ENCODE data around the gene TMEM121.

Gene TMEM121

DNA sequence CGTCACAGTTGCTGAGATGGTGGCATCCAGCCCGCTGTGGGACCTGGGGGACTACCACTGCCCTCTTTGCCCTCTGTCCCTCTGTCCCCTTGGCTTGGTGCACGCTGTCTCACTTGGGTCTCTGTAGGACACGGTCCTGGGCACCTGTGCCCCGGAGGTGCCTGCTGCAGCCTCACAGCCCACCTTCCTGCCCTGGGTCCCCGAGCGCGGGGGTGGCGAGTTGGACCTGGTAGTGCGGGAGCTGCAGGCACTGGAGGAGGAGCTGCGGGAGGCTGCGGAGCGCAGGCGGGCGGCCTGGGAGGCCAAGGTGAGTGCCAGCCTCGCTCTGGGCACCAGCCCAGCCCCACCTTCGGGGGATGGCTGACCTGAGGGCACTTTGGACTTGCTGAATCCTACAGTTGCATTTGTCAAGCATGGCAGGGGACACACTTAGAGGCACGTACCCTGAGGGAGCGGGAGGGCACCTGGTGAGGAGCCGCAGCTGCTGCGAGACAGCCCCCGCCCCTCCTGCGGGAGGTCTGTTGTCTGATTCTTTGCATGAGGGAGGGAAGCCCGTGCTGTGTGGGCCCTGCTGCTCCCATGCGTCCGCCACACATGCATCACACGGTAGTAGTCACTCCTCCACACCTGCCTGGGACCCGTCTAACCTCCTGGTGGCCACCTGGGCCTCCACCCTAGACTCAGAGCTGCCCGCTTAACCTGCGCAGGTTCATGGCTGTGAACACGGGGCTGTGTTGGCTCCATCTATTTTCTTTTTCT is 28.5 kb upstream of the TMEM121 start:
- no peak overlapping the region for H3K4me3 ChIP-seq (ENCODE audit: low read depth, low read length)

DNA sequence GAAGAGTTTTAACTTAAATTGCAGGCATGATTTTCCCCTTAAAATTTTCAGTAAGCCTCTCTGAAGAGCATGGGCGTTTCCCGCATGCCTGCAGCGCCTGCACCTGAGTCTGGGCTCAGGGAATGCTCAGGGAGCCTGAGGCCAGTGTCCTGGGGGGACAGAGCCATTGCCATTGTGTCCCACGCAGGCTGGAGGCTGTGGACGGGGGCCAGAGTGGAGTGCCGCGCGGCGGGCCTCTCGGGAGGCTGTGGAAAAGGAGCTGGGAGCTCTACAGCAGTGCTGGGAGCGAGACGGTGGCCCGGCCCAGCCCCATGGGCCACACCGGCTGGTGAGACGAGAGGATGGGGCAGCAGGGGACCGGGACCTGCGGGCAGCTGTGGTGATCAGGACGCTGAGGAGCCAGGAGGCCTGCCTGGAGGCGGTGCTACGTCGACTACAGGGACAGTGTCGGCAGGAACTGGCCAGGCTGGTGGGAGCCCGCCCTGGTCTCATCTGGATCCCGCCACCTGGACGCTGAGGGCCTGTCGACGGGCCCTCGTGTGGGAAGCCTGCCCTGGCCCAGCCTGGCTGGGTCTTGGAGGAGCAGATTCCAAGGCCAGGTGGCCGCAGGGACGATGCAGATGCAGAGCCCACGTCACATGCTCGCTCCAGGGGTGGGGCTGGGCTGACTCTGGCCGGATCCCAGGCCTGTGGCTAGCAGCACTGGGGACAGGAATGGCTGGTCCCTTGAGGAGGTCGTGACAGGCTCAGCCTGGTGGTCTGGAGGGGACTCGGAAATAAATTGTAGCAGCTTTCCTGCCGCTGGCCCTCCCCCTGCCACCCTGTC is 27.7 kb upstream of the TMEM121 start:
- H3K4me3 ChIP-seq (ENCODE audit: low read depth, low read length): no peak overlapping the region

DNA sequence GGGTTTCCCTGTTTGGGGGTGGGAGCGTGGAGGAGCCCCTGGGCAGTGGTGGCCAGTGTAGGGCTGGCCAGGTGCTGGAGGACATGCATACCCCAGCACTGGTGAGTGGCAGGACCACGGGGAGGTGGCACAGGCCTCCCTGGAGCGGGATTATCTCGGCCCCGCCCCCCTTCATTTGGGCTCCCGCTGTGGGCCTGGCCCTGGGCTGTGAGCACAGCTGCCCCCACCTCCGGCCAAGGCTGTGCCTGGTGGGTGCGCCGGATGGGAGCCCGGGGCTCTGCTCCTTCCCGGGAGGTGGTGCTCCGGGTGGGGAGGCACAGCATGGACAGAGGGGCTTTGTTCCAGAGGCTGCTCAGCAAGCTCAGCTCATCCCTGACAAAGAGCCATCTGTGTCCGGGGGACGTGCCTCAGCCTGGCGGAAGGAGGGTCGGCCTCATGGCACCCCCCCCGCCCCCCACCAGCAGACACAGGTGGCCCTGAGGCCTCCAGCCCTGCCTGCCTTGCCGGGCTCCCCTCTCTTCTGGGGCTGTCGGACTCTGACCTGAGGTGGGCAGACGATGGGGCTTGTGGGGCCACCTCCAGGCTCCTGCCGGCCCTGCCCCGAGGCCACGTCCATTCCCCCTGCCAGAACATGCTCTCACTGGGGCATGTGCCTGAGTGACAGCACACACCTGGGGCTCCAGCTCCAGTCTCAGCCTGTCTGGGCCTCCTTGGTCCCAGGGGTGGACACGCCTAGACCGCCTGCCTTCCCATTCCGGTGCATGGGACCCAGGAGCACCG is 26.9 kb upstream of the TMEM121 start:
- no peak overlapping the region for H3K4me3 ChIP-seq (ENCODE audit: low read depth, low read length)

DNA sequence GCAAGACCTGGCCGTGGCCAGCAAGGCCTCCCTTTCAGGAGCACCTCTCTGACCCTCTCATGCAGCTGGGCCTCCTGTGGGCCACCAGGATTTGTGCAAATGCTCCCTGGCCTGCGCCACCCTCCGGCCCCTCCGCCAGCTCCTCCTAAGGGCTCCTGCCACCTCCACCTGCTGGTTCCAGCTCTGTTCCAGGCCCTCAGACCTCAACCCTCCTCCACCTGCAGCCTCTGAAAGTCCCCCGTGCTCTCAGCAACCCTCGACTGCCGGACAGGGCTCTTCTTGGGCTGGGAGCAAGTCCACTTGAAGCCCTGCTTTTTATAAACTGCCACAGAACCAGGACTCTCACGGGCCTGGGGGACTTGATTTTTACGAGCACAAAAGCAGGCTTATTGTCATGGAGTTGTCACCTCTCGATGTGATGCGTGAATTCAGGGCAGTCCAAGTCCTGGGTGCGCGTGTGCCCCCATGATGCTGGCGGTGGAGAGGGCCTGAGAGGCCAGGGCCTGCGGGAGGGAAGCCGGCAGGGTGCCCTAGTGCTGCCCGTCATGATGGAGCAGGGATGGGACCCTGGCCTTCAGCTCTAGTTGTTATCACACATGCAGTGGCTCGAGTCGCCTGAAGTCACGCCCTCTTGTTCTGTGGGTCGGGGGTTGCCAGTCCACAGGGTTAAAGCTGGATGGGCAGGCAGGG is 26.2 kb upstream of the TMEM121 start:
- no peak overlapping the region for H3K4me3 ChIP-seq (ENCODE audit: low read depth, low read length)

DNA sequence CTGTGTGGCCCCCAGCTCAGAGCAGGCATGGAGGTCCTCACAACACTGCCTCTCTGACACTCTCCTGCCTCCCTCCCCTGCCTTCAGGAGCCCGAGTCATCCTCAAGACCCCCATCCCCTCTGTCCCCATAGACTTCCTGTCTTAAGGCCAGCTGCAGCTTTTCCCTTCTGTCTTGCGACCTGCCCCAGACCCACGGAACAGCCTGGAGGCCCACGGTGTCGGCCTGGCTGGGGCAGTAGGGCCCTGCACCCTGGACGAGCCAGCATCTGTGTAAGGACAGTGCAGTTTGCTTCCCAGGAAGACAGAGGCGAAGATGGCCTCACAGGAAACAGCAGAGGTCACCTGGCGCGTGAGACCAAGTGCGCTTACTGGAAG is 25.7 kb upstream of the TMEM121 start:
- no peak overlapping the region for H3K4me3 ChIP-seq (ENCODE audit: low read depth, low read length)

DNA sequence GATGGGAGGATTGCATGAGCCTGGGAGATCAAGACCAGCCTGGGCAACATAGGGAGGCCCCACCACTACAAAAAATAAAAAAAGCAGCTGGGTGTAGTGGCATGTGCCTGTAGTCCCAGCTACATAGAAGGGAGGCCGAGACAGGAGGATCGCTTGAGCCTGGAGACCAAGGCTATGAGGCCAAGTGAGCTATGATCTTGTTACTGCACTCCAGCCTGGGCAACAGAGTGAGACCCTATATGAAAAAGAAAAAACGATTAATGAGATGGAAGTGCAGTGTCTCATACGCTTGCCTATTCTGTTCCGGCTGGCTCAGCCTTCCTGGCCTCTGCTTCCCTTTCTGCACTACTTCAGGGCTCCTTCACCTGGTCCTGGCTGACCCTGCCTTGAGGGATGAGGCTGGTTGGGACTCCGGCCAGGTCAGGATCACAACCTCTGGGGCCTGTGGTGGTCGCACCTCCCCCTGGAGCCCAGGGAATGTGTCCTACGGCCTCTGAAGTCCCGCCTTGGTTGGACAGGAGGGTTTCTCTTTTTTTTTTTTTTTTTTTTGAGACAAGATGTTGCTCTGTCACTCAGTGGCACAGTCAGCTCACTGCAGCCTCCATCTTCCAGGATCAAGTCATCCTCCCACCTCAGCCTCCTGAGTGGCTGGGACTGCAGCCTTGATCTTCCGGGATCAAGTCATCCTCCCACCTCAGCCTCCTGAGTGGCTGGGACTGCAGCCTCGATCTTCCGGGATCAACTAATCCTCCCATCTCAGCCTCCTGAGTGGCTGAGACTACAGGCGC is 24.7 kb upstream of the TMEM121 start:
- H3K4me3 ChIP-seq (ENCODE audit: low read depth, low read length): no peak overlapping the region

GRCh38 chr14:105502446-105503295 is 23.7 kb upstream of the TMEM121 start:
- H3K4me3 ChIP-seq (ENCODE audit: low read depth, low read length): no peak overlapping the region

DNA sequence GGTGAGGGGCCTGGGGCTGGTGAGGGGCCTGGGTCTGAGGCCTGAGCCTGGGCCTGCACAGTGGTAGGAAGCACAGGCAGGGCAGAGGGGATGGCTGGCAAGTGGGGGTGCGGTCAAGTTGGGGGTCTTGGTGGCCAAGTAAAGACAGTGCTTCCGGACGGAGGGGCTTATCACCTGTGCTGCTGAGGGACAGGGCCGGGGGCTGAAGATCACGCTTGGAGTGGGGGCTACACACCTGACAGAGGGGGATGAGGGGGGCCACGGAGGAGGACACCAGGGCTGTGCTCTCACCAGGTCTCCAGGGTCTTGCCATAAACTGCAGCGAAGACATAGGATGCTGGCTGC is 23.1 kb upstream of the TMEM121 start:
- H3K4me3 ChIP-seq (ENCODE audit: low read depth, low read length): no peak overlapping the region

DNA sequence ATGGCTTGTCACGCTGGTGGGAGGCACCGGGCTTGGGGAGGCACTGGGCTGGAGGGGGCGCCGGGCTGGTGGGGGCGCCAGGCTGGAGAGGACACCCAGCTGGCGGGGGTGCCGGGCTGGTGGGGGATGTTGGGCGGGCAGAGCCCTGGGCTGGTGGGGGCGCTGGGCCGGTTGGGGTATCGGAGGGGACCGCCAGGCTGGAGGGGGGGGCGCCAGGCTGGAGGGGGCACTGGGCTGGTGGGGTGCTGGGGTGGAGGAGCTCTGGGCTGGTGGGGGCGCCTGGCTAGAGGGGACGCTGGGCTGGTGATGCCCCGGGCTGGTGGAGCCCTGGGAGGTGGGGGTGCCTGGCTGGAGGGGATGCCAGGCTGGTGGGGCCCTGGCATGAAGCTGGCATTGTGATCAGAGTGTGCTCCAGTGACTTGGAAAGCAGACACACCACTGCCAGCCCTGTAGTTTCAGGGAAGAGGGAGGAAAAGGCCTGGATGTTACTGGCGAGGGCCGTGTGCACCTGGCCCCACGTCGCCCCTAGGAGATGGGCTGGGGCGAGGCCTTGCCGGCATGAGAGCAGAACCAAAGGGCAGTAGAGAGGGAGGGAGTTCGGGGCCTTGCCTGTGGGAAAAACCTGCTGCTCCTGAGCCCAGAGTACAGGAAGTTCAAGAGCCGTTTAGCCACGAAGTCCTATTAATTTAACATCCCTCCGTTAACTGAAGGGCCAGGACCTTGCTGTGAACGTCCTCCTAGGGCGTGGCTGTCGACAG is 22.3 kb upstream of the TMEM121 start:
- no peak overlapping the region for H3K4me3 ChIP-seq (ENCODE audit: low read depth, low read length)

- H3K4me3 ChIP-seq (ENCODE audit: low read depth, low read length): no peak overlapping the region
These were observed 21.3 kb upstream of the TMEM121 start for GRCh38 chr14:105505101-105505500.

- H3K4me3 ChIP-seq (ENCODE audit: low read depth, low read length): no peak overlapping the region
These were observed 19.1 kb upstream of the TMEM121 start for GRCh38 chr14:105507247-105507646.

GRCh38 chr14:105508069-105508468 is 18.3 kb upstream of the TMEM121 start:
- no peak overlapping the region for H3K4me3 ChIP-seq (ENCODE audit: low read depth, low read length)

DNA sequence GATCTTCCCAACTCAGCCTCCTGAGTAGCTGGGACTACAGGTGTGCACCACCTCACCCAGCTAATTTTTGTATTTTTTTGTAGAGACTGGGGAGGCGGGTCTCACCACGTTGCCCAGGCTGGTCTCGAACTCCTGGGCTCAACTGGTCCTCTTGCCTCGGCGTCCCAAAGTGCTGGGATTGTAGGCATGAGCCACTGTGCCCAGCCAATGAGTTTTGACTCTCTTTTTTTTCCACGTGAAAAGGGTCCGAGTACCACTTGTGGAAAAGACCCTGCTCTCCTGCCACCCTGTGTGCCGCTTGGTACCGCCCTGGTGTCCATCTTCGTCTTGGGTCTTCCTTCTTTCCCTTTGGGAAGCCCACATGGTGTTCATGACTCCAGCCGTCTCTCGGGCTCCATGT is 17.8 kb upstream of the TMEM121 start:
- no peak overlapping the region for H3K4me3 ChIP-seq (ENCODE audit: low read depth, low read length)

DNA sequence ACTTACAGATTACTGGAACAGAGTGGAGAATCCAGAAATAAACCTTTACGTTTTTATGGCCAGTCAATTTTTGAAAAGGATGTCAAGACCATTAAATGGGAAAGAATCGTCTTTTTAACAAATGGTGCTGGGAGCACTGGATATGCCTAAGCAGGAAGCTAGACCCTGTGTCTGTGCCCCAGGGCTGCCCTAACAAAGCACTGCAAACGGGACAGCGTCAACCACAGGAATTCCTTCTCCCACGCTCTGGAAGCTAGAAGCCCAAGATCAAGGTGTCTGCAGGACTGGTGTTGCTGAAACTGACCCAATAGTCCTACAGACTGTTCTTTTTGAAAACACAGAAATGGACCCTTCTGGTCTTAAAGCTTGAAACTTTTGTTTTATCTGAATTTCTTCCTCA is 9.3 kb upstream of the TMEM121 start:
- H3K4me3 ChIP-seq (ENCODE audit: low read depth, low read length): no peak overlapping the region

DNA sequence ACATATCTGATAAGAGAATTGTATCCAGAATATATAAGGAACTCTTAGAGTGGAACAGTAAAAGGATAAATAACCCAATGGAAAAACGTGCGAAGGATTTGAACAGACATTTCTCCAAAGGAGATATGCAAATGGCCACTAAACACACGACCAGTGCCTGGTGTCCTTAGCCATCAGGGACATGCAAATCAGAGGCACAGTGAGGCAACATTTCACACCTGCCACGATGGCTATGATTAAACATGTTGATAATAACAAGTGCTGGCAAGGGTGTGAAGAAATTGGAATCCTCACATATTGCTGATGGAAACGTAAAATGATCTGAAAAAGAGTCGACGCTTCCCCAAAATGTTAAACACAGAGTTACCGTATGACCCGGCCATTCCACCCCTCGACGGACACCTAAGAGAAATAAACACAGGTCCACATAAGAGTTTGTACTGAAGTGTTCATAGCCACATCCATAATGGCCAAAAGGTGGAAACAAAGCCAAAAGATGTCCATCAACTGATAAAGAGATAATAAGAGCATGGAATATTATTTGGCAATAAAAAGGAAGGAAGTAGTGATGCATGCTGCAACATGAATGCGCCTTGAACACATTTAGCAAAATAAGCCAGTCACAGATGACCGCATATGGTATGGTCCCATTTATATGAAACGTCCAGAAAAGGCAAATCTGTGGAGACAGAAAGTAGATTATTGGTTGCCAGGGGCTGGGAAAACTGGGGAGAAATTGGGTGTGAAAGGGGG is 6.3 kb upstream of the TMEM121 start:
- no peak overlapping the region for H3K4me3 ChIP-seq (ENCODE audit: low read depth, low read length)

GRCh38 chr14:105525326-105525725 is 1.1 kb upstream of the TMEM121 start:
- no peak overlapping the region for H3K4me3 ChIP-seq (ENCODE audit: low read depth, low read length)

DNA sequence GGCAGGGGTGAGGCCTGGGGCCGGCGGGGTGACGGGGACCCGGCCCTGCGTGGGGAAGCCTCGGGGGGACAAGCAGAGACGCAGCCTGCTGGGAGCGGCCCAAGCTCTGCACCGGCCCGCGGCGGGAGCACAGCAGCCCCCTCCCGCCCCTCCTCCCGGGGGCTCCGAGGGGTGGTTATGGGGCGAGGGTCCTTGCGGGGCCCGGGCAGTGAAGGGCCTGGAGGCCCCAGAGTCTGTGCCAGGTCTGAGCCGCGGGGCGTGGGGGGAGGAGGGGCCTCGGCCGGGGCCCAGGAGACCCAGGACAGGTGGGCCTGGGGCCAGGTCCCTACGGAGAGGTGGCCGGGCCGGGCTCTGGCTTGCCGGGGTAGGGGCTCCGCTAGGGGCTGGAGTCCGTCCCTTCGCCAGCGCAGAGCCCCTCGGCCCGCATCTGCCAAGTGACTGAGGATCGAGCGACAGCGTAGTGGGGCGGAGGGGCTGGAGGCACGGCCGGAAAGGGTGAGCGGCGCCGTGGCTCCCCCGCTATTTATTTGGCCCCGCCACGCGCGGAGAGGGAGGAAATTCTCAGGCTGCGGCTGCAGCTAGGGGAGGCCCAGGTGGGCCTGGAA is 495 bp downstream of the TMEM121 start:
- no peak overlapping the region for H3K4me3 ChIP-seq (ENCODE audit: low read depth, low read length)

GRCh38 chr14:105527381-105527825 is 1.0 kb downstream of the TMEM121 start:
- H3K4me3 ChIP-seq (ENCODE audit: low read depth, low read length): no peak overlapping the region
